AG08395 (cell line): ENCODE results near the gene PTPN5.

Source experiments
- DNase-seq: peaks from one replicate; pipeline ENCODE4 v3.0.0; 2012; ENCODE audit warnings: mixed read lengths, low spot score

The PTPN5 gene

DNA sequence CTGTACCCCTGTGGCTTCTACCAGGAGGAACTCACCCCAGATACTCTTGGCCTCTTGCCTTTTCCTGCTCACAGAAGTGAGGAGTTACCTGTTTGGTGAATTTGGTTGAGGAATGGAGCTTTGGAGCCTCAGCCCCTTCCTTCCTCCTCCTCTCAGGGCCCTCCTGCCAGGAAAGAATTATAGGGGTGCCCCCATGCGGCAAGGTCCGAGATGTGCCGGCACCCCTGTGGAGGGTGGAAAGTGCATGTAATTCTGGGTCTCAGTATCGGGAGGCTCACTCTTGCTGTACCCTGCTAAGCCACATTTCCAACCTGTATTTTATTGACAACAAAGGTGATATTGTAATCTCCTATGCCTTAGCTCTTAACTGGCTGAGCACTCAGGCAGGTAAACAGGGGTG, 51.9 kb downstream of the PTPN5 start:
- no peak for DNase-seq

- no peak for DNase-seq
Observed at GRCh38 chr11:18737642-18738041, 54.0 kb downstream of the PTPN5 start.

GRCh38 chr11:18736590-18737148, 54.9 kb downstream of the PTPN5 start:
- DNase-seq, result no peak

DNA sequence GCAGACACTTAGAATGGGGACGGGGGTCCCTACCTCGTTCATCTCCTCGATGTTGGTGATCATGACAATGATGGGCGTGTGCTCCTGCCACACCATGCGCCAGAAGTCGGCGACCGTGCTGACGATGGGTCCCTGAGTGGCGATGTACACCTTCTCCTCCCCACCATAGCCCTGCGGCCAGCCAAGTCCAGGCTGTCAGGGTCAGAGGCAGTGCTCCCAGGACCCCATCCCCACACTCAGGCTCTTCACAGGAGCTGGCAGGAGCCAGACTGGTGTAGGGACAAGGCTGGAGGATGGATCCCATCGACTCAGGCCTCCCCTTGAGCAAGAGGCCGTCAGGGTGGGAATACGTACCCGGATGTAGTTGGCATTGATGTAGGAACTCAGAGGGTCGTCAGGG, 58.4 kb downstream of the PTPN5 start:
- DNase-seq, result no peak

GRCh38 chr11:18731949-18732821, 59.4 kb downstream of the PTPN5 start:
- DNase-seq, result peak; percentile 67

DNA sequence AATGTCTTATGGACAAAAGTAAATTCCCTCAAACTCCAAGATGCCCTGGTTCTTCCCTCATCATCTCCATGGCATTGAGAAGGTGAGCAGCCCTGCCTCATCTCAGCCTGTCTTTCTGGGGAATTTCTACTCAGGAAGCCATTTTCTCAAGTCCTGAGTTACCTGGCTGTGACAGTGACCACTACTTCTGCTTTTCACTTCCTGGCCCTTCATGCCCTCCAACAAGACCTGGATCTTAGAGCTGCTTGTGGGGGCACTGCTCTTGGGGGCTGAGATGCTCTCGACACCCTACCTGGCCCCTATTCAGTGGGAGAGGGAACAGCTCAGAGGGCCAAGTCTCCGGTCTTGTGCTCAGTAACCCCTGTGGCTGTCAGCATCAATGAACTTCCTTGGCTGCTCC, 60.2 kb downstream of the PTPN5 start:
- no peak for DNase-seq

DNA sequence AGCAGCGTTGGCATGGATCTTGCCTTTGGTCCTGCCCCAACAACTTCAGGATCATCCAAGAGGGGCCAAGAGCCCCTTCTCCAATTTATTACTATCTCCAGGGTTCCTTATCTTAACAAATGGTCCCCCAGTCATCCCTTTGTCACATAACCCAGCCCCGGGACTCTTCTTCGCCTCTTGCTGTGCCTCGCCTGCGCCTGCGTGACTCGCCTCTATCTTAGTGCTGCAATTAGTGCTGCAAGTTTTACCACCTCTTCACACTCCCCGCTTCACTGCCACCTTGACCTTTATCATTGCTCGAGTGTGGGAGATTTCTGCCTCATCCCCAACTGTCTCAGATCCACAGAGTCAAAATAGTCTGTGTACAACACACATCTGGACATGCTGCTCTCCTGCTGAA, 61.6 kb downstream of the PTPN5 start:
- DNase-seq, result no peak

GRCh38 chr11:18729426-18729825, 62.2 kb downstream of the PTPN5 start:
- DNase-seq, result no peak

- no peak for DNase-seq
Observed at GRCh38 chr11:18728658-18729057, 62.9 kb downstream of the PTPN5 start.

DNA sequence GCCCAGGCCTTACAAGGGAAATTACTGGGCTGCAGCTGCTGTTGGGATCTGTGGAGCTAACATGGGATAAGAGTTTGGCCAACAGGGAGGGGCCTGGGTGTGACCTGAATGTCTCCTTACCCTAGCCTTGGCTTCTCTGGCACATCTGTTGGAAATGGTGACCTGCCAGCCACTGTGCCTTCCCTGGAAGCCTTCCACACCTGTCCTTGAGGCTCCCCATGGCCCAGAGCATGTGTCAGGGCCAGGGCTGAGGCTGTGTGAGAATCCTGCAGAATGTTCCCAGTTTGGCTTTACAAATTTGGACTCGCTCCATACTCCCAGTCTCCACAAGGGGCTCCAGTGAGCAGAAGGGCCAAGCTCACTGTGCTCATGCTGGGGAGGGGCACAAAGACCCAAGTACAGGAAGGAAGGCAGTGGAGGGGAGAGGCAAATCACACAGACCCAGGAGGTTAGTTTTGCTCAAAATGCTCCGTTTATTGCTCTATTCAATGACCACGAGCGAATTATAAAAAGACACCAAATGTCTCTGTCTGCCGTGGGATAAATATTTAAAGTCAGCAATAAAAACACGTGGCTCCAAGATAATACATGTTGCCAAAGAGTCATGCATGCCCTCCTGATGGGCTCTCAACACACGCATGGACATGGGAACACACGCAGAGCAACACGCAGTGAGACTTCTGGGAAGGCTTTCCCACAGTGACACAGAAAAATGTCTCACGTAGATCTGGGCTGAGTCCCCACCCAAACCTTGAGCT, 63.9 kb downstream of the PTPN5 start:
- peak; percentile 65 for DNase-seq

- no peak for DNase-seq
Observed at GRCh38 chr11:18726040-18726439, 65.6 kb downstream of the PTPN5 start, which contains the start of gene IGSF22. Gene IGSF22 (minus strand): TSS chr11:18726188. CDS start chr11:18724236, 1,952 bp downstream.

DNA sequence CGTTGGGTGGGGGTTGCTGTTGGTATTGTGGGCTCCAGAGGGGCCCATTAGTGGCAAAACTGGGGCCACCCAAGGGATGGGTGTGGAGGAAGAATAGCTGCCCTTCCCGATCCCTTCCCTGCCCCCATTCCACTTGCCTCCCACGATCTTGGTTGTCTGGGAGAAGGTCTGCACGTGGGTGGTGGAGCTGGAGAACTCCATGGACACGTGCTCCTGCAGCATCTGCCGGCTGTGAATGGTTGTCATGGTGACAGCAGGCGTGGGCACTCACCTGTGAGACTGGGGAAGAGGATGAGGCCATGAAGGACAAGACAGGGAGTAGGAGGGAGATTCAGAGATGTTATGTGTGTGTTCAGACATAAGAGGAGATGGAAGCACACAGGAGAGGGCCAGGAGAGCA, 67.6 kb downstream of the PTPN5 start:
- no peak for DNase-seq

DNA sequence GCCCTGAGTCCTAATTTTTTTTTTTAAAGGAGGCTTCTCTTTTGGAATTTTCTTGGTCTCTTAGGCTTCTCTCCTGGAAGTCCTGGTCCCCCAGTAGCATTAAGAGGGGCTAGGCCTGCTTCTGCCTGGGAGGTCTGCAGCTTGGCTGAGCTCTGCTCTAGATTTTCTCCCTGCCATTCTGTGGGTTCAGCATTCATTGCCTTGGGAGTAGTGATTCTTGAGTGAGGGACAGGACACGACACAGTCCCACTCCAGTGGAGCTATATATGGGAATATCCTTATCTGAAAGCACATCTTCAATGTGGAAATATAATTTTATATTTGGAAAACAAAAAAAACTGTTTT, 69.3 kb downstream of the PTPN5 start:
- no peak for DNase-seq

DNA sequence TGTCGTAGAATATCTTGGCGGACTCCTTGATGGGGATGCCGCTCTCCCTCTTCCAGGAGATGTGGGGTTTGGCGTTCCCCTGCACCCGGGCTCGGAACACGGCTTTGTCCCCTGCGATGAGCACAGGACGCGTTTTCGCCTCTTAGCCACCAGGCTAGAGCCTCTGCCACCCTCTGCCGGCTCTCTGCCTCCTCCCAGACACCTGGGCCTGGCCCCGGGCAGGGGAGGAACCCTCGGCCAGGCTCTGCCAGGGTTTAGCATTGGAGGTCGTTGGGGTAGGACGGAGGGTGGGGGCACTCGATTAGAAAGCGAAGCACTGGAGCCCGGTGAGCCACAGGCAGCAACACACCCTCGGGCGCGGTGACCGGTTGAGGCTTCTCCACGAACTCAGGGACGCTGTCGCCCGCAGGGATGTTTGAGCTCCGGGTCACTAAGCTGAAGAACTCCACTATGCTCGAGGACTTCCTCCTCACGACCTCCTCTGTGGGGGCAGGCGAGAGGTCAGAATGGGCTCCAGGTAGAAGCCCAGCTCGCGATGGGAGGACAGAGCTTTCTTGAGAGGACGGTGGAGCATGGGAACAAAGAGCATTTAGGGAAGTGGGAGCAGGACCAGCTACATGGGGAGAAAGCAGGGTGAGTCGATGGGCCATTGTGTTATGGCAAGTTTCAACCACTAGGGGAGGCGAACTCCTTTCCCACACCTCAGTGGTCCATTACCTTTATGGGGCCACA, 69.9 kb downstream of the PTPN5 start:
- DNase-seq, result peak; percentile 66

DNA sequence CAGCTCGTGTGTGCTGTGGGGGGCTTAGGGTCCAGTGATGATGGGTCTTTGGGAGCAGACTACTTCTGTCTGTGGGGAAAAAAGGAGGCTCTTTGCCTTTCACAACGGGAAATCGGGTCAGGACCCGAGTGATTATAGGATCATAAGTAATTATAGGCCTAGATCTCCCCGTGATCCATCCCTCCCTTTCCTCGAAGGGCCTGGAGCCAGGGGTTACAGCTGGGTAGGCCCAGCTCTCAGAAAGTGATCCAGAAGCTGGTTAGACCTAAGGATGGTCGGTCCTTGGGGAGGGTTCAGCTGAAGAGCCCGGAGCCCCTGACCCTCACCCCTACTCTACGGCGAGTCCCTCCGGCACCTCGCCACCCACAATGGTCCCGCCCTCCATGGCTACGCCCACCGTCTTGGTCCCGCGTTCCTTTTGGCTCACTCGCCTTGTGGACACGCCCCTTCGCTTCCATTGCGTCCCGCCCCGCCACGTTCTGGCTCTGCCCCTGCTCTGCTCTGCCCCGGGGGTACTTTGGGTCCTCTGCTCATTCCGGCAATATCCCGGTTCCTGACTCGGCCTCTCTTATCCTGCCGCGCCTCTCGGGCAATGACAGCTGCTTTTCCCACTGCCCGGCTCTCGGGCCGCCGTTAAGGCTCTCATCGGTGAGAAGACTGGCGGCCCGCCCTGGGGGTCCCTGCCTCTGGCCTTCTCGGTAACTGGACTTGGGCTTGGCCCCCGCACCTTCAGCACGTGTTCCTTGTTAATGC, 70.6 kb downstream of the PTPN5 start:
- peak; percentile 82 for DNase-seq

DNA sequence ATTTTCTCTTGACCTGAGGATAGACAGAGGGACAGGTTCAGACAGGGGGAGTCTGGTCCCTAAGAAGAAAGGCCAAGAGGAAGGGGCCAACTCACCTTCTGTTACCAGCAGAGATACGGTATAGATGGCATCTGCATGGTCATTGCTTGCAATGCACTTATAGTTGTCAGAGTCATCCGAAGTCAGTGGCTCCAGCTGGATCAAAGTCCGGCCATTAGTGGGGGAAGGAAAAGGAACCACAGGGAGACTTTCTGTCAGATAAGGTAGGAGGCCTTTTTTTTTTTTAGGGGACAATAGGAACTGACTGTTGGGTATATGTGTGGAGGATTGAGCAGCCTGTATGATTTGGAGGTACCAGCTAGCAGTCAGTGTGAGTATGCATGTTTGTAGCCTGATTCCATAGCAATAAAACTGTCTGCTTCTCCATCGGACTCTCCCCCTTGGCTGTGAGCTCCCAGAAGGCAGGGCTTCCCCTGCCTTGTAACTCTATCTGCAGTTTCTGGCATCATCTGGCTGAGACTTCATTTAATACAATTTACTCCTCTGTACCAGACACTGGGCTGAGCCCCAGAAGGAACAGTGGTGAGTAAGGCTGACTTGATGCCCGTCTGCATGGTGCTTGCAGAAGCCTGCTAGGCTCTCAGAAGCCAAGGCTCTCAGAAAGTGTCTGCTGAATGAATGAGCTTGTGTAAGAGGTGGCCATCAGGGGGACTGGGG, 71.3 kb downstream of the PTPN5 start:
- DNase-seq, result peak; percentile 37

GRCh38 chr11:18715476-18715875, 76.1 kb downstream of the PTPN5 start:
- no peak for DNase-seq

- no peak for DNase-seq
Observed at GRCh38 chr11:18714443-18714780, 77.2 kb downstream of the PTPN5 start.

- no peak for DNase-seq
Observed at GRCh38 chr11:18713646-18714442, 77.8 kb downstream of the PTPN5 start.

DNA sequence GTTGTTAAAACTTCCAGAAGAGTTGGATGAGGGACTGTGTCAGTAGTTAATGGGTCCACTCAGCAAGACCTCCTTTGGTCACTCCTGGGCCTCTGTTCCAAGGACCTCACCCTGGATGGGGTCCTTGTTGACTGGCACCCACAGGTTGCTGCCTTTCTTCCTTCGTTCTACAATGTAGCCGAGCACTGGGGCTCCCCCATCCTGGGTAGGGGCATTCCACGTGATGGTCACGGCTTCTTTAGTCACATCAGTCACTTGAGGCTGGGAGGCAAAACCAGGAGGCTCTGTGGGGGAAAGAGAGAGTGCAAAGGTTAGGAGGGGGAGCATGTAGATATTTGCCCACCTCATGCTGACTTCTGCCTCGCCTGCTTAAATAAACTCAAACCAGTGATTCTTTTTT, 81.1 kb downstream of the PTPN5 start:
- DNase-seq, result no peak
